ENCODE measurements around the gene MPG.

The MPG gene

GRCh38 chr16:83781-84615 is 6.0 kb downstream of the MPG start:
- no peak for DNase-seq (ENCODE audit: low read depth)
- no peak overlapping the region for H3K4me3 ChIP-seq (ENCODE audit: low read length)
- no peak for TF ChIP-seq CTCF (conservative IDR thresholded peaks at IDR 0.05; ENCODE audit: low read length)

GRCh38 chr16:84718-85406 is 6.8 kb downstream of the MPG start:
- peak; percentile 91 for DNase-seq (ENCODE audit: low read depth)
- TF ChIP-seq CTCF (conservative IDR thresholded peaks at IDR 0.05; ENCODE audit: low read length) = no peak
- H3K4me3 ChIP-seq (ENCODE audit: low read length) = no peak overlapping the region

DNA sequence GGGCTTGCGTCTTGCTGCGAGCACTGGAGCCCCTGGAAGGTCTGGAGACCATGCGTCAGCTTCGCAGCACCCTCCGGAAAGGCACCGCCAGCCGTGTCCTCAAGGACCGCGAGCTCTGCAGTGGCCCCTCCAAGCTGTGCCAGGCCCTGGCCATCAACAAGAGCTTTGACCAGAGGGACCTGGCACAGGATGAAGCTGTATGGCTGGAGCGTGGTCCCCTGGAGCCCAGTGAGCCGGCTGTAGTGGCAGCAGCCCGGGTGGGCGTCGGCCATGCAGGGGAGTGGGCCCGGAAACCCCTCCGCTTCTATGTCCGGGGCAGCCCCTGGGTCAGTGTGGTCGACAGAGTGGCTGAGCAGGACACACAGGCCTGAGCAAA is 7.4 kb downstream of the MPG start:
- H3K4me3 ChIP-seq (ENCODE audit: low read length) = no peak overlapping the region
- TF ChIP-seq CTCF (conservative IDR thresholded peaks at IDR 0.05; ENCODE audit: low read length) = no peak
- DNase-seq (ENCODE audit: low read depth) = no peak

DNA sequence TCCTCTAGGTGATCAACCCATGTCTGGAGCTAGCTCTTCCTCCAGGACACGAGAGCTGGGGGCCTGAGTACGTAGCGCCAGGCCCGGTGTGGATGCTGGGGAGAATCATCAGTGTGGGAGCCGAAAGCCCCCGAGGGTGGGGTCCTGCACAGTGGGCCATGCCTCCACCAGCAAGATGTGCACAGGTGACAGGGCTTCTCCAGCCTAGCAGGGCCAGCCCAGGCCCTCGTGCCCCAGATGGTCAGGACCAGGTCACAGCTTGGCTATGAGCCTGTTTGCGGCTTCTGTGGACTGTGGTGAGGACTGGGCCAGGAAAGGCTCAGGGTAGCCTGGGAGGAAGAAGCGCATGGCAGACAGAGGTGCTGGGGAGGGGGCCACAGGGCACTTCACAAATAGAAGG is 7.8 kb downstream of the MPG start:
- no peak for DNase-seq (ENCODE audit: low read depth)
- H3K4me3 ChIP-seq (ENCODE audit: low read length) = no peak overlapping the region
- TF ChIP-seq CTCF (conservative IDR thresholded peaks at IDR 0.05; ENCODE audit: low read length) = no peak

DNA sequence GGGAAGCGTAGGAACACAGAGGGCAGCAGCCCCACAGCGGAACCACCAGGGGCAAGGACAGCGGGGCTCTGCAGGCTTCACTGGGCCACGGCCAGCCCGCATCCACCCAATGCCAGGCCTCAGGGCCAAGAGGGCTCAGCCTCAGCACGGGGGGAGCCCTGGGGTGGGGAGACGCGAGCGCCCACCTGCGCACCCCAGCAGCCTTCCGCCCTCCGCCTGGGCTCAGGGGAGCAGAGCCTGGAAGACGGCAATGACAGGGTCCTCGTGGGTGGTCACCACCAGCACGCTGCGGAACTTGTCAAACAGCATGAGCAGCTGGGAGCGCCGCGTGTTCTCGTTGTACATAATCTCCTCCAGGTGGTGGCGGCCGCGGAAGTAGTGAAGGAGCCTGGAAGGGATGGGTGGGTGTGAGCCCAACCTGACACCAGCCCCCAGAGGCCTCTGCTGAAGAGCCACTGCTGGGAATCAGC is 8.5 kb downstream of the MPG start:
- no peak for DNase-seq (ENCODE audit: low read depth)
- no peak overlapping the region for H3K4me3 ChIP-seq (ENCODE audit: low read length)
- TF ChIP-seq CTCF (conservative IDR thresholded peaks at IDR 0.05; ENCODE audit: low read length) = no peak

- H3K4me3 ChIP-seq (ENCODE audit: low read length) = no peak overlapping the region
- DNase-seq (ENCODE audit: low read depth) = no peak
- TF ChIP-seq CTCF (conservative IDR thresholded peaks at IDR 0.05; ENCODE audit: low read length) = no peak
Observed at GRCh38 chr16:88613-89012, 10.6 kb downstream of the MPG start.

Measured in AG10803 (cell line).